PFSK-1 (cell line): Measurements from ENCODE around the gene C3orf18.

ENCODE experiments used
- FOXP2 ChIP-seq: optimal IDR thresholded peaks from 2 replicates; pipeline ENCODE3; 2011; ENCODE audit warnings: borderline replicate concordance, control low read depth, inconsistent platforms; ENCODE audit not compliant: insufficient read depth; ENCODE audit errors: extremely low read length, extremely low read depth
- POLR2AphosphoS5 ChIP-seq: IDR thresholded peaks from 2 replicates; pipeline ENCODE4 v1.6.1; 2012; ENCODE audit warnings: low read depth, mild to moderate bottlenecking, control low read depth, low read length, moderate library complexity
- SIN3A ChIP-seq: IDR thresholded peaks from 2 replicates; pipeline ENCODE4 v1.6.1; 2012; ENCODE audit warnings: mild to moderate bottlenecking, low read length, moderate library complexity, borderline replicate concordance; ENCODE audit not compliant: insufficient read depth
- TAF1 ChIP-seq: IDR thresholded peaks from 2 replicates; pipeline ENCODE4 v1.6.1; 2012; ENCODE audit warnings: low read length, control low read depth, borderline replicate concordance; ENCODE audit not compliant: insufficient read depth
- TF ChIP-seq, protein P1 (sequence below), 2 experiments: IDR thresholded peaks; 2 replicates each; pipeline versions ENCODE4 v1.6.1 to v1.8.0; 2011 to 2012; ENCODE audit warnings: low read depth in 2 of 2, low read length in 2 of 2, control low read depth in 1 of 2, inconsistent platforms in 1 of 2, mild to moderate bottlenecking in 1 of 2, moderate library complexity in 1 of 2; ENCODE audit not compliant: insufficient read depth in 1 of 2

The C3orf18 gene

DNA sequence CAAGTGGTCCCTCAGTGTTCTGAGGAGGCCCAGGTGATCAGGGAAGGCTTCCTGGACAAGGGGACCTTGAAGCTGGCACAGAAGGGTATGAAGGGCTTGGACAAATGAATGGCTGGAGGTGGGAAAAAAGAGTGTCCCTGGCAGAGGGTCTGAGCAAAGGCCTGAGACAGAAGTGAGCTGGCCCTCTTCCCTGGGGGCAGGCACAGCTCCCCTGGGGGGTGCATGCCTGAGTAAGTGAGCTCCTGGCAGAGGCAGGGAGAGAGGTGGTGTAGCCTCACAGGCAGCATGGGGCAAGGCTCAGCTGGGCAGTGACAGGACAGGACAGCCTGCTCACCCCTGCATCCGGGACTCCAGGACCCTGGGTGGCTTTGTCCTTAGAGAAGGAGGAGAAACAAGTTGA lies 58.7 kb downstream of the C3orf18 start:
- no peak for TF ChIP-seq POLR2AphosphoS5
- TF ChIP-seq, protein P1, sequence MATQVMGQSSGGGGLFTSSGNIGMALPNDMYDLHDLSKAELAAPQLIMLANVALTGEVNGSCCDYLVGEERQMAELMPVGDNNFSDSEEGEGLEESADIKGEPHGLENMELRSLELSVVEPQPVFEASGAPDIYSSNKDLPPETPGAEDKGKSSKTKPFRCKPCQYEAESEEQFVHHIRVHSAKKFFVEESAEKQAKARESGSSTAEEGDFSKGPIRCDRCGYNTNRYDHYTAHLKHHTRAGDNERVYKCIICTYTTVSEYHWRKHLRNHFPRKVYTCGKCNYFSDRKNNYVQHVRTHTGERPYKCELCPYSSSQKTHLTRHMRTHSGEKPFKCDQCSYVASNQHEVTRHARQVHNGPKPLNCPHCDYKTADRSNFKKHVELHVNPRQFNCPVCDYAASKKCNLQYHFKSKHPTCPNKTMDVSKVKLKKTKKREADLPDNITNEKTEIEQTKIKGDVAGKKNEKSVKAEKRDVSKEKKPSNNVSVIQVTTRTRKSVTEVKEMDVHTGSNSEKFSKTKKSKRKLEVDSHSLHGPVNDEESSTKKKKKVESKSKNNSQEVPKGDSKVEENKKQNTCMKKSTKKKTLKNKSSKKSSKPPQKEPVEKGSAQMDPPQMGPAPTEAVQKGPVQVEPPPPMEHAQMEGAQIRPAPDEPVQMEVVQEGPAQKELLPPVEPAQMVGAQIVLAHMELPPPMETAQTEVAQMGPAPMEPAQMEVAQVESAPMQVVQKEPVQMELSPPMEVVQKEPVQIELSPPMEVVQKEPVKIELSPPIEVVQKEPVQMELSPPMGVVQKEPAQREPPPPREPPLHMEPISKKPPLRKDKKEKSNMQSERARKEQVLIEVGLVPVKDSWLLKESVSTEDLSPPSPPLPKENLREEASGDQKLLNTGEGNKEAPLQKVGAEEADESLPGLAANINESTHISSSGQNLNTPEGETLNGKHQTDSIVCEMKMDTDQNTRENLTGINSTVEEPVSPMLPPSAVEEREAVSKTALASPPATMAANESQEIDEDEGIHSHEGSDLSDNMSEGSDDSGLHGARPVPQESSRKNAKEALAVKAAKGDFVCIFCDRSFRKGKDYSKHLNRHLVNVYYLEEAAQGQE (IDR thresholded peaks at IDR 0.05; ENCODE audit: insufficient read depth in 1 of 2, low read depth in 2 of 2, low read length in 2 of 2), result no peak
- no peak for TF ChIP-seq FOXP2
- no peak for TF ChIP-seq SIN3A
- TF ChIP-seq TAF1, result no peak
